Type B pancreatic cell (in vitro differentiated cells): ENCODE data around the gene ZNF135. TPM values are rescaled to one million over a fixed set of nuclear protein-coding genes. Genes with fewer than 3 reads are reported as not detected.

Experiments
- DNase-seq: peaks from one replicate; pipeline ENCODE4 v3.0.0; 2021; ENCODE audit warnings: mixed read lengths; ENCODE audit not compliant: unreplicated experiment; ENCODE audit errors: extremely low spot score
- H3K27ac Mint-ChIP-seq: 2 replicates; pipeline ENCODE4 v1.8.0; 2021; ENCODE audit warnings: mild to moderate bottlenecking, mixed read lengths
- H3K27me3 Mint-ChIP-seq: 2 replicates; pipeline ENCODE4 v1.8.0; 2021; ENCODE audit warnings: mixed read lengths
- H3K36me3 Mint-ChIP-seq: 2 replicates; pipeline ENCODE4 v1.8.0; 2021; ENCODE audit warnings: mixed read lengths
- H3K4me1 Mint-ChIP-seq: one replicate; pipeline ENCODE4 v1.8.0; 2021; ENCODE audit warnings: mixed read lengths; ENCODE audit not compliant: unreplicated experiment
- H3K4me3 Mint-ChIP-seq: 2 replicates; pipeline ENCODE4 v1.8.0; 2021; ENCODE audit warnings: mild to moderate bottlenecking, mixed read lengths
- H3K9me3 Mint-ChIP-seq: 2 replicates; pipeline ENCODE4 v1.8.0; 2021; ENCODE audit warnings: mixed read lengths
- total RNA-seq: library from RNA; stranded (reverse); gene quantifications from 2 replicates; pipeline ENCODE4 v1.2.1, GENCODE V29; 2021; ENCODE audit warnings: low replicate concordance
- TF ChIP-seq, protein P1 (sequence below): fragments of 200-600 bp; sonication (generic); conservative IDR thresholded peaks from 2 replicates; pipeline ENCODE4 v1.5.0; 2021; ENCODE audit warnings: antibody characterized with exemption, mild to moderate bottlenecking

The ZNF135 gene
- total RNA-seq, 1 donor from 2014 or later: 12.0 TPM

DNA sequence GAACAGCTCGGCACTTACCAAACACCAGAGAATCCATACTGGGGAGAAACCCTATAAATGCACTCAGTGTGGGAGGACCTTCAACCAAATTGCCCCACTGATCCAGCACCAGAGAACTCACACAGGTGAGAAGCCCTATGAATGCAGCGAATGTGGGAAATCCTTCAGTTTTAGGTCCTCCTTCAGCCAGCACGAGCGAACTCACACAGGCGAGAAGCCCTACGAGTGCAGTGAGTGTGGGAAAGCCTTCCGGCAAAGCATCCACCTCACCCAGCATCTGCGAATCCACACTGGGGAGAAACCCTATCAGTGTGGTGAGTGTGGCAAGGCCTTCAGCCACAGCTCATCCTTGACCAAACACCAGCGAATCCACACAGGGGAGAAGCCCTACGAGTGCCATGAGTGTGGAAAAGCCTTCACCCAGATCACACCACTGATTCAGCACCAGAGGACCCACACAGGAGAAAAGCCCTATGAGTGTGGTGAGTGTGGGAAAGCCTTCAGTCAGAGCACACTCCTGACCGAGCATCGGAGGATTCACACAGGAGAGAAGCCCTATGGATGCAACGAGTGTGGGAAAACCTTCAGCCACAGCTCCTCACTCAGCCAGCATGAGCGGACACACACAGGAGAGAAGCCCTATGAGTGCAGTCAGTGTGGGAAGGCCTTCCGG lies 8.3 kb downstream of the ZNF135 start:
- no peaks in the 10 kb centered on the region for H3K27me3 Mint-ChIP-seq
- H3K27ac Mint-ChIP-seq: no peak overlapping the region
- peaks cover 42% of the 10 kb centered on the region for H3K9me3 Mint-ChIP-seq
- no peak overlapping the region for H3K4me3 Mint-ChIP-seq
- H3K36me3 Mint-ChIP-seq: peaks cover 65% of the 10 kb centered on the region
- no peak for DNase-seq
- TF ChIP-seq, protein P1, sequence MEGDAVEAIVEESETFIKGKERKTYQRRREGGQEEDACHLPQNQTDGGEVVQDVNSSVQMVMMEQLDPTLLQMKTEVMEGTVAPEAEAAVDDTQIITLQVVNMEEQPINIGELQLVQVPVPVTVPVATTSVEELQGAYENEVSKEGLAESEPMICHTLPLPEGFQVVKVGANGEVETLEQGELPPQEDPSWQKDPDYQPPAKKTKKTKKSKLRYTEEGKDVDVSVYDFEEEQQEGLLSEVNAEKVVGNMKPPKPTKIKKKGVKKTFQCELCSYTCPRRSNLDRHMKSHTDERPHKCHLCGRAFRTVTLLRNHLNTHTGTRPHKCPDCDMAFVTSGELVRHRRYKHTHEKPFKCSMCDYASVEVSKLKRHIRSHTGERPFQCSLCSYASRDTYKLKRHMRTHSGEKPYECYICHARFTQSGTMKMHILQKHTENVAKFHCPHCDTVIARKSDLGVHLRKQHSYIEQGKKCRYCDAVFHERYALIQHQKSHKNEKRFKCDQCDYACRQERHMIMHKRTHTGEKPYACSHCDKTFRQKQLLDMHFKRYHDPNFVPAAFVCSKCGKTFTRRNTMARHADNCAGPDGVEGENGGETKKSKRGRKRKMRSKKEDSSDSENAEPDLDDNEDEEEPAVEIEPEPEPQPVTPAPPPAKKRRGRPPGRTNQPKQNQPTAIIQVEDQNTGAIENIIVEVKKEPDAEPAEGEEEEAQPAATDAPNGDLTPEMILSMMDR: no peak
- no peaks in the 10 kb centered on the region for H3K4me1 Mint-ChIP-seq

- TF ChIP-seq, protein P1: no peak
- Mint-ChIP-seq H3K9me3 (peaks cover 11% of the 10 kb centered on the region), H3K4me3 (no peak overlapping the region), H3K36me3 (peaks cover 17% of the 10 kb centered on the region), H3K27ac (no peak overlapping the region), H3K4me1 (no peaks in the 10 kb centered on the region), H3K27me3 (no peaks in the 10 kb centered on the region)
- DNase-seq: no peak
Observed at GRCh38 chr19:58079792-58080191, 20.7 kb downstream of the ZNF135 start.

DNA sequence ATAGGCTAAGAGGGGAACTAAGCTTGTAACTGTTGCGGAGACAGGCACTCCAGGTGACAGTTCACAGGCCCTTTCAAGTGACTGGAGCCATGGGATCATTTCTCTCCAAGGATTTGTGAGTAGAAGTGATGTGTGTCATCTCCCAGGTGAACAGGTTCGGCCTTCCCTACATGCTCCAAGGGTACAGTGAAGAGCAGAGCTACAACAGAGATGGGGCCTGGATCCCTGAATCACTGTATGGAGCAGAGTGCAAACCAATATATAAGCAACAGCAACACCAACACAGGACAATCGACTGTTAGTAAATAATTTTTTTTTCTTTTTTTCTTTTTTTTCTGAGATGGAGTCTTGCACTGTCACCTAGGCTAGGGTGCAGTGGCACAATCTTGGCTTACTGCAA lies 23.9 kb downstream of the ZNF135 start:
- Mint-ChIP-seq H3K4me3 (no peak overlapping the region), H3K36me3 (peaks cover 25% of the 10 kb centered on the region), H3K27me3 (no peaks in the 10 kb centered on the region), H3K27ac (no peak overlapping the region), H3K9me3 (peaks cover 11% of the 10 kb centered on the region), H3K4me1 (no peaks in the 10 kb centered on the region)
- no peak for DNase-seq
- TF ChIP-seq, protein P1: no peak

- no peaks in the 10 kb centered on the region for H3K27me3 Mint-ChIP-seq
- no peaks in the 10 kb centered on the region for H3K4me1 Mint-ChIP-seq
- peaks cover 32% of the 10 kb centered on the region for H3K36me3 Mint-ChIP-seq
- no peak overlapping the region for H3K4me3 Mint-ChIP-seq
- peaks cover 11% of the 10 kb centered on the region for H3K9me3 Mint-ChIP-seq
- no peak for DNase-seq
- no peak overlapping the region for H3K27ac Mint-ChIP-seq
- TF ChIP-seq, protein P1: no peak
Observed at GRCh38 chr19:58084596-58085347, 25.7 kb downstream of the ZNF135 start.

DNA sequence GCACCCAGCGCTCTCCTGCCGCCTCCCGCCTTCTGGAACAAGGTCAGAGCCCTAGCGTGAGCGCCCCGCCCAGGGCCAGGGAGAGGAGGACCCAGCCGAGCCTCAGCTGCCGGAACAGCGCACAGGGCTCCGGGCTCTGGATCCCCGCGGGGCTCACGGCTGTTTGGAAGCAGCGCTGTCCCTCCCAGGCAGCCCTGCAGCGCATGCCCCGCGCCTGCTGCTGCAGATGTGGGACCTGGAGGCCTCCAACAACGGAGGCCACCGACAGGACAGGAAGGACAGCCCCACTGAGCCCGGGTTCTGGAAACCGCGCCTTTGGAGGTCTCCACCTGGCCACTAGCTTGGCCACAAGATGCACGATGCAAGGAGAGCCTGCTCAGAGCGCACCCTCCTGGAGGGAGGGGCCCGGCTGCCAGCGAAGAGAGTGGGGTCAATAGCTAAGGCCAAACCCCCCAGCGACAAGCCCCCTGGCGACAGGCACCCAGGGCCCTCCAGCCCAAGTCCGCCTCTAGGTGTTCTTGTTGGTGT lies 26.3 kb downstream of the ZNF135 start:
- peaks cover 6% of the 10 kb centered on the region for H3K9me3 Mint-ChIP-seq
- no peak overlapping the region for H3K4me3 Mint-ChIP-seq
- DNase-seq: no peak
- TF ChIP-seq, protein P1: no peak
- no peak overlapping the region for H3K27ac Mint-ChIP-seq
- H3K27me3 Mint-ChIP-seq: no peaks in the 10 kb centered on the region
- peaks cover 33% of the 10 kb centered on the region for H3K36me3 Mint-ChIP-seq
- H3K4me1 Mint-ChIP-seq: no peaks in the 10 kb centered on the region
